NT2/D1 (cell line): Measurements from ENCODE around the gene MAFF.

ENCODE experiments used
- SUZ12 ChIP-seq: IDR thresholded peaks from 2 replicates; pipeline ENCODE4 v1.6.1; 2011; ENCODE audit not compliant: insufficient read length, insufficient read depth; ENCODE audit errors: extremely low read depth
- YY1 ChIP-seq: IDR thresholded peaks from 2 replicates; pipeline ENCODE4 v1.6.1; 2011; ENCODE audit not compliant: insufficient read length, insufficient read depth
- ZNF274 ChIP-seq: IDR thresholded peaks from 2 replicates; pipeline ENCODE4 v1.6.1; 2011; ENCODE audit warnings: mild to moderate bottlenecking, low read depth, low read length

DNA sequence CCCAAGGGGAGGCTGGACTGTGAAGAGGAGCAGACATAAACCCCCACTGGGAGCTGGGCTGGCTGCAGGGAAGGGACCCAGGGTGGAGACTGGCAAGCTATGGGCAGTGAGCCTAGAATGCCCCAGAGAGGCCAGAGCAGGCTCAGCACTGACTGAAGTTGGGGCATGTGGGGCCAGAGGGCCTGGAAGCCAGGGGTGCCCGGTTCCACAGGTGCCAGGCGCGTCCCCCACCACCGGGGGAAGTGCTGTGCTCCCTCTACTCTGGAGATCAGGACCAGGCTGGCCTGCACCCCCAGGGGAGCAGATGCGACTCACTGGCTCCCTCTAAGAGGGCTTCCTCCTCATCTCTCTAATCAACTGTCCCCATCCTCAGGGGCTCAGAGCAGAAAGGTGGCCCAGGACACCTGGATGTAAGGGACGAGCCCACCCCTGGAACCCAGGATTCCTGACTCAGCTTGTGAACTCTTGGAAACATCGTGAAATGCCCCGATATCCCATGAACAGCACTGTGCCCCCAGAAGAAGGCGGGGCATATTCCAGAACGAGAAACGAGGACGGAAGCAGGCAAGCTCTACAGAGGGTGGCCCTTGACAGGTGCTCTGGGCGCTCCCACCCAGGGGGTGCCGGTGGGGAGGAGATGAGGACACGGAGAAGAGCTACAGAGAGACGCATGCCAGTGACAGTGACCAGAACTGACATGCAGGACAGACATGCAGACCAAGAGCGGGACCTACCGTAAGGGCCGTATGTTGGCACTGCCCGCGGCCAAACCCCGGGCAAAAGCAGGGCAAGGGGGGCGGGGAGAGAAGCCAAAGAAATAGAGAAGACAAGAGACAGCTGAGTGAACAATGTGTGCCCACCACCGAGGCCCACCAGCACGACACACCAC, 20.4 kb downstream of the MAFF start:
- TF ChIP-seq YY1 (no peak), ZNF274 (no peak), SUZ12 (no peak)
